ENCODE results near the gene AQP7.
"Not testable (repeated sequence)": the region's sequence is repeated elsewhere in the genome, so short reads cannot be mapped to it uniquely, and the experiment has no call there.

AQP7 gene

GRCh38 chr9:33431420-33431819 is 29.1 kb upstream of the AQP7 start:
- no peak for DNase-seq

GRCh38 chr9:33430942-33431341 is 28.6 kb upstream of the AQP7 start:
- DNase-seq: no peak

GRCh38 chr9:33429256-33429985 is 27.1 kb upstream of the AQP7 start:
- no peak for DNase-seq

- DNase-seq: no peak
Measured at GRCh38 chr9:33426843-33427293, 24.5 kb upstream of the AQP7 start.

GRCh38 chr9:33425128-33425533 is 22.8 kb upstream of the AQP7 start:
- no peak for DNase-seq

GRCh38 chr9:33424492-33424891 is 22.1 kb upstream of the AQP7 start:
- not testable (repeated sequence) for DNase-seq

GRCh38 chr9:33424043-33424442 is 21.7 kb upstream of the AQP7 start:
- DNase-seq: not testable (repeated sequence)

- no peak for DNase-seq
Measured at GRCh38 chr9:33419708-33420303, 17.4 kb upstream of the AQP7 start.

GRCh38 chr9:33418090-33418489 is 15.7 kb upstream of the AQP7 start:
- no peak for DNase-seq

- DNase-seq: no peak
Measured at GRCh38 chr9:33416996-33417395, 14.6 kb upstream of the AQP7 start.

- DNase-seq: peak; percentile 91 to 96
Measured at GRCh38 chr9:33415501-33416038, 13.2 kb upstream of the AQP7 start.

GRCh38 chr9:33414889-33415500 is 12.6 kb upstream of the AQP7 start:
- DNase-seq: peak in 1 of 2 donors; percentile 26

- no peak for DNase-seq
Measured at GRCh38 chr9:33414268-33414667, 11.9 kb upstream of the AQP7 start.

GRCh38 chr9:33408087-33408486 is 5.7 kb upstream of the AQP7 start:
- no peak for DNase-seq

GRCh38 chr9:33407061-33407460 is 4.7 kb upstream of the AQP7 start:
- DNase-seq: no peak

GRCh38 chr9:33404788-33405362 is 2.5 kb upstream of the AQP7 start:
- no peak for DNase-seq

- no peak for DNase-seq
Measured at GRCh38 chr9:33403941-33404787, 1.8 kb upstream of the AQP7 start.

- DNase-seq: not testable (repeated sequence)
Measured at GRCh38 chr9:33401809-33402208, 559 bp downstream of the AQP7 start.

GRCh38 chr9:33399047-33399446 is 3.3 kb downstream of the AQP7 start:
- DNase-seq: not testable (repeated sequence)

GRCh38 chr9:33397801-33398200 is 4.6 kb downstream of the AQP7 start:
- DNase-seq: not testable (repeated sequence)

- not testable (repeated sequence) for DNase-seq
Measured at GRCh38 chr9:33395159-33395879, 7.0 kb downstream of the AQP7 start.

GRCh38 chr9:33393986-33394385 is 8.4 kb downstream of the AQP7 start:
- DNase-seq: not testable (repeated sequence)
